NCI-H2196 treated with DMSO at 0.1 percent for 48 hours (cell line): ENCODE data around the gene HES4.

Experiments used
- DNase-seq: peaks from one replicate; lab custom pipeline; 2025; ENCODE audit not compliant: unreplicated experiment; lab: John Stamatoyannopoulos, UW

The HES4 gene

DNA sequence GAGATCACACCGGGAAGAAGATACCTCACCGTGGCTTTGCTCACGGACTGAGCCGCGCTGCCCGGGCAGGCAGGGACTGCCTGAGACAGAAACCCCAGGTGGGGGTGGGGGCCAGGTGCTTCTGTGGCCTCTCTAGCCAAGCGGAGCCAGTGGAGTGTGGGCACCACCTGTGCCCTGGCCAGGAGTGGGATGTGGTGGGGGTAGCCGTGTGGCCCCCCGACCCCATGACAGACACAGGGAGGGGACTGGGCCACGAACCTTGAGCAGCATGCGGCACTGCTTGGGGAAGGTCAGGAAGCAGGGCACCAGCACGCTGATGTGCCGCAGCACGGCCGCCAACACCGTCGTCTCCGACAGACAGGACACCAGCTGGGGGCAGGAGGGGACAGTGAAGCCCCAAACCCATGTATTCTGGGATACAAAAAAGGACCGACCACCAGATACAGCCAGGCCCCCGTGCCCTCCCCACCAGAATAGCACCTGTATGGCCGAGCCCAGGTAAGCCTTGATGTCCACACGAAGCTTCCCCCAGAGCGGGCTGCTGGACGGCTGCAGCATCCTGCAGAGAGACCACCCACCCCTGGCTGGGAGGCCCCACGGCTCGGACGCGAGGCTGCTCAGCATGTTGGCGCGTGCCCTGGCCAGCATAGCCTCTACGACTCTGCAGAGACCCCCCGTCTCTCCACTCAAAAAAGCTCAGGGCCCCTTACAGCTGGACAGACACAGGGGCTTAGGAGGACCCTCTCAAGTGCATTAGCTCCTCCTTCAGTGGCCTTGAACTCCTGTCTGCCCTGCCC is 46.2 kb downstream of the HES4 start:
- DNase-seq, result no peak

DNA sequence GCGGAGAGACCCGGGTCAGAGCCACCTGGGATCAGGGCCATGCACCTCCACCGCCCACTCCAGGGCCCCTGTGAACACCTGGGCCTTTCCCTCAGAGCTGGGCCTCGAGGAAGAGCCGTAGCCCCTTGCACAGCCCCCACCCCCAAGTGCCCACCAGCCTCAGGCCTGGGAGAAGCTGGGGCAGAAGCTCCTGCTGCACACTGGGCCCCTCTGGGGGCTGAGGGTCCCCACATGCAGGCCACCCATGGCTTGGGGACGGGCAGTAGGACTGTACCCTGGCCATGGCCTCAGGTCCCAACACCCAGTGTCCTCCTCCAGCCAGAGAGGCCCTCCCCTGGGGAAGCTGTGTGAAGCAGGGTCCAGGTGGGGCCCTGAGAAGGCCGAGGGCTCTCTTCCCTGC is 47.3 kb downstream of the HES4 start:
- no peak for DNase-seq

DNA sequence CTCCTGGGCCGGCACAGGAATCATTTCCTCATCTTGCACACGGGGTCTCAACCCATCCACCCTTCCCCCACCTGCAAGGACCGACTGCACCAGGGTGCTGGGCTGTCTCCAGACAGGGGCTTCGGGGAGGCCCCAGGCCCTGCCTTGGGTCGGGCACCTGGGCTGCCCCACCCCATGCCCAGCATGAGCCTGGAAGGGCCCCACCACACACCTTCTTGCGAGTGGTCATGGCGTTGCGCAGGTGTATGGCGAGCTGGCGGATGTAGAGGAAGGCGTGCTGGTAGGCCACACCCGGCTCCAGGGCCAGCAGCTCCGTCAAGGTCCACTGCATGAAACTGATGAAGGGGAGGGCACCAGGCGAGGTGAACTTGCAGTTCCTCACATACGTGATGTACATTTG is 47.7 kb downstream of the HES4 start:
- DNase-seq, result no peak

DNA sequence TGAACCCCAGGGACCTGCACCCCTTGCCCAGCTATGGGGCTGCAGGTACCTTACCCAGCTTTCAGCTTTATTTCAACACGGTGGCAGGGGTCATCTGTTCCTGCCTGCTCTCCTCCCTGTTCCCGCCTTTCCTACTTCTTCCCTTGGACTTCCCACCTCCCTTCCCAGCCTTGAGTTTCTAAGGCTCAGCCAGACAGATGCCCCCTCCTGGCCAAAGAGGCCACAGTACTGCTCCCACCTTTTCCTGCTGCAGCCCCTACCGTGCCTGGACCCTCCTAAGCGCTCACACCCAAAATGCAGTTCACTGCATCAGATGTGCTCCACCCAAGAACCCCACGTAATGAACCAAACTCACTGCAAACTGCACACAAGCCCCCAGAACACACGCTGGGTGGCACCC is 48.5 kb downstream of the HES4 start:
- no peak for DNase-seq

GRCh38 chr1:950881-951280 is 49.0 kb downstream of the HES4 start:
- DNase-seq, result no peak

DNA sequence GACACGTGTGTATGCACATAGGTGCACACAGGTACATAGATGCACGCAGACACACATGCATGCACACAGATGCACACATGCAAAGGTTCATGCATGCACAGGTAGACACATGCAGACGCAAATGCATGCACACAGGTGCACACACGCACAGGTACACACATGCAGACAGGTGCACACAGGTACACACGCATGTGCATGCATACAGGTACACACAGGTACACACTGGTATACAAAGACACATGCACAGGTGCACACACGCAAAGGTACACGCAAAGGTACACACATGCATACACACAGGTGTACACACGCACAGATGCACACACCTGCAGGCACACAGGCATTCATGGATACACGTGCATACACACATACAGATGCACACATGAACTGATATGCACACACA is 49.6 kb downstream of the HES4 start:
- DNase-seq, result no peak
